Measurements from ENCODE around the gene GRK5.

GRCh38 chr10:119349937-119350501, 142.6 kb downstream of the GRK5 start:
- TF ChIP-seq POLR2A (IDR thresholded peaks at IDR 0.05; ENCODE audit: low read length) (no peak), GATA1 (IDR thresholded peaks at IDR 0.05; ENCODE audit: low read depth, low read length) (no peak)

Measured in erythroblast (primary cell).